K562 treated with DMSO at 1 percent for 12 hours (cell line): ENCODE measurements around the gene ALDOC. TPM values are rescaled to one million over a fixed set of nuclear protein-coding genes. Genes with fewer than 3 reads are reported as not detected.

Source experiments
- total RNA-seq: library from RNA; unstranded; fragments of 300-600 nt; gene quantifications from 2 replicates; pipeline ENCODE4 v1.2.3, GENCODE V29; 2022; ENCODE audit not compliant: insufficient read depth

The ALDOC gene
- total RNA-seq = 40.3 and 62.1 TPM in 2 replicates

GRCh38 chr17:28576758-28577465 lies at the start of gene ALDOC:
Gene ALDOC (minus strand): TSS chr17:28576895. CDS start chr17:28575532, 1,363 bp downstream.

DNA sequence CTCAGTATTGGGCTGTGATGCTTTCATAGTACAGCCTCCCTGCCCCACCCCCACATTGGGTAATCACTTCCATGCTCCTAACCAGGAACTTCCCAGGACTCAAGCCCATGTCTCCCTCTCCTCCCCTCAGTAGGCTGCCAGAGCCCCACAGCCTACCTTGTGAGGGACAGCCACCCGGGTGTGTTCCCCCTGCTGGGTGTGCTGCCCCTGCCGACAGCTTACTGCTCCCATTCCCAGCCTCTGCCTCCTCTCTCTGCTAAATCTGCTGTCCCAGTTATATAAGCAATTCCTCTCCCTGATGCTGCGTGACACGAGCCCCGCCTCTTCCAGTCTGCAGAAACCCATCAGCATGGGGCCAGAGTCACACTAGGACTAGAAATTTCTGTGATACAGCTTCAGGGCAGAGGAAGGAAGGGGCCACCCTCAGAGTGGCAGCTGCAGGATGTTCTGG lies 37.3 kb upstream of the ALDOC start, which contains the start of gene RSKR:
TSS of gene RSKR (minus strand) at position 255 of the 451 bp plus-strand sequence. CDS start at position 231, 24 bp downstream.

GRCh38 chr17:28598799-28599310 lies 22.2 kb upstream of the ALDOC start, which contains the start of gene SPAG5:
Gene SPAG5 (minus strand): TSS chr17:28599025. CDS start chr17:28598946, 79 bp downstream.

GRCh38 chr17:28571361-28572122 lies 5.2 kb downstream of the ALDOC start, which contains the start of gene PIGS:
Gene PIGS (minus strand): TSS chr17:28571524. CDS start chr17:28571496, 28 bp downstream.

GRCh38 chr17:28552176-28552999 lies 24.3 kb downstream of the ALDOC start, which contains the start of gene UNC119:
Gene UNC119 (minus strand): TSS chr17:28552624. CDS start chr17:28552557, 67 bp downstream.

Other genes starting within 250 kb of the ALDOC start
- gene IFT20, start 241.4 kb downstream of the ALDOC start, total RNA-seq = 45.2 and 56.4 TPM in 2 replicates
- 10.8 and 26.3 TPM in 2 replicates for gene TNFAIP1, start 241.1 kb downstream of the ALDOC start, total RNA-seq
- 60.4 and 87.3 TPM in 2 replicates for gene POLDIP2, start 219.4 kb downstream of the ALDOC start, total RNA-seq
- not detected in 2 replicates for gene SEBOX, start 211.7 kb downstream of the ALDOC start, total RNA-seq
- 0.46 and 0.51 TPM in 2 replicates for gene VTN, start 206.6 kb downstream of the ALDOC start, total RNA-seq
- 0.94 and 3.4 TPM in 2 replicates for gene SARM1, start 205.2 kb downstream of the ALDOC start, total RNA-seq
- gene SLC46A1, start 170.7 kb downstream of the ALDOC start, total RNA-seq = 0.89 and 4.3 TPM in 2 replicates
- not detected in 2 replicates for gene SLC13A2, start 103.3 kb downstream of the ALDOC start, total RNA-seq
- gene FOXN1, start 70.5 kb downstream of the ALDOC start, total RNA-seq = not detected in 2 replicates
- 39.8 and 45.5 TPM in 2 replicates for gene UNC119, start 24.3 kb downstream of the ALDOC start, total RNA-seq
- gene PIGS, start 5.4 kb downstream of the ALDOC start, total RNA-seq = 53.7 and 110 TPM in 2 replicates
- 98.4 and 152 TPM in 2 replicates for gene SPAG5, start 22.1 kb upstream of the ALDOC start, total RNA-seq
- gene RSKR, start 37.3 kb upstream of the ALDOC start, total RNA-seq = 4.1 and 22.2 TPM in 2 replicates
- 18.5 and 92.2 TPM in 2 replicates for gene BLTP2, start 68.3 kb upstream of the ALDOC start, total RNA-seq
- gene SDF2, start 85.0 kb upstream of the ALDOC start, total RNA-seq = 70.9 and 90.0 TPM in 2 replicates
- 29.5 and 79.1 TPM in 2 replicates for gene SUPT6H, start 85.3 kb upstream of the ALDOC start, total RNA-seq
- 3.8 and 8.4 TPM in 2 replicates for gene PROCA1, start 135.0 kb upstream of the ALDOC start, total RNA-seq
- not detected in 2 replicates for gene RAB34, start 141.0 kb upstream of the ALDOC start, total RNA-seq
- 2,324 and 3,638 TPM in 2 replicates for gene RPL23A, start 143.1 kb upstream of the ALDOC start, total RNA-seq
- gene TLCD1, start 149.3 kb upstream of the ALDOC start, total RNA-seq = 7.9 and 10.9 TPM in 2 replicates
- gene NEK8, start 151.9 kb upstream of the ALDOC start, total RNA-seq = 2.8 and 3.3 TPM in 2 replicates
- 104 and 114 TPM in 2 replicates for gene TRAF4, start 167.1 kb upstream of the ALDOC start, total RNA-seq